ENCODE data around the gene CACNA2D2.

CACNA2D2 gene

DNA sequence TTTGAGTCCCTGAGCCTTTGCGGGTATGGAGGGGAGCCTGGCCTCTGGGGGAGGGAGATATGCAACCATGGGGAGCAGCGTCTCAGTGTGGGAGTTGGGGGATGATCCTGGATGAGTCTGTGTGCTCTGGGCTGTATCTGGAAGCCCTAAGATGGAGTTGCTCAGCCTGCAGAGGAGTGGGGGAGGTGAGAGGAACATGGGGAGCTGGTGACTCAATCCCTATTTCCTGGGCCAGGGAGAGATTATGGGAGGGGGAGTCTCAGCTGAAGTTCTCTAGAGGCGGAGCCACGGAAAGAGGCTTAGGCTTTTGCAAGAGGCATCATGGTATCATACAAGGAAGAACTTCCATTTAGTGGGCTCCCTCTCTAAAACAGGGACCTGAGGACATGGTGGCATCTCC lies 84.6 kb downstream of the CACNA2D2 start:
- ChIA-PET CTCF (no interaction called here), POLR2A (no interaction called here)
- no peaks in the 10 kb centered on the region for H3K36me3 ChIP-seq (ENCODE audit: control insufficient read depth in 2 of 2, insufficient read depth in 1 of 2, low read length in 2 of 2)
- no peaks in the 10 kb centered on the region for H3K9me3 ChIP-seq (ENCODE audit: control insufficient read depth, insufficient read depth, low read depth, low read length)
- TF ChIP-seq ZNF266 (tag by site-specific recombination; IDR thresholded peaks at IDR 0.05; ENCODE audit: low read depth) (no peak), ZNF324 (tag by site-specific recombination; IDR thresholded peaks at IDR 0.05) (no peak), ZNF548 (tag by site-specific recombination; IDR thresholded peaks at IDR 0.05) (no peak), ZBTB1 (tag by site-specific recombination; IDR thresholded peaks at IDR 0.05) (no peak)
- TF ChIP-seq, protein P1, sequence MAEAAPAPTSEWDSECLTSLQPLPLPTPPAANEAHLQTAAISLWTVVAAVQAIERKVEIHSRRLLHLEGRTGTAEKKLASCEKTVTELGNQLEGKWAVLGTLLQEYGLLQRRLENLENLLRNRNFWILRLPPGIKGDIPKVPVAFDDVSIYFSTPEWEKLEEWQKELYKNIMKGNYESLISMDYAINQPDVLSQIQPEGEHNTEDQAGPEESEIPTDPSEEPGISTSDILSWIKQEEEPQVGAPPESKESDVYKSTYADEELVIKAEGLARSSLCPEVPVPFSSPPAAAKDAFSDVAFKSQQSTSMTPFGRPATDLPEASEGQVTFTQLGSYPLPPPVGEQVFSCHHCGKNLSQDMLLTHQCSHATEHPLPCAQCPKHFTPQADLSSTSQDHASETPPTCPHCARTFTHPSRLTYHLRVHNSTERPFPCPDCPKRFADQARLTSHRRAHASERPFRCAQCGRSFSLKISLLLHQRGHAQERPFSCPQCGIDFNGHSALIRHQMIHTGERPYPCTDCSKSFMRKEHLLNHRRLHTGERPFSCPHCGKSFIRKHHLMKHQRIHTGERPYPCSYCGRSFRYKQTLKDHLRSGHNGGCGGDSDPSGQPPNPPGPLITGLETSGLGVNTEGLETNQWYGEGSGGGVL (tag by site-specific recombination; IDR thresholded peaks at IDR 0.05), result peak; percentile 28; the same call in 1 of the 2 replicates
- no peak overlapping the region for H3K4me3 ChIP-seq (ENCODE audit: low read depth, low read length)
- no peaks in the 10 kb centered on the region for H3K4me1 ChIP-seq (ENCODE audit: control insufficient read depth, insufficient read depth, low read length)
- no peak overlapping the region for H3K27ac ChIP-seq (ENCODE audit: extremely low read depth, low read depth, low read length)

DNA sequence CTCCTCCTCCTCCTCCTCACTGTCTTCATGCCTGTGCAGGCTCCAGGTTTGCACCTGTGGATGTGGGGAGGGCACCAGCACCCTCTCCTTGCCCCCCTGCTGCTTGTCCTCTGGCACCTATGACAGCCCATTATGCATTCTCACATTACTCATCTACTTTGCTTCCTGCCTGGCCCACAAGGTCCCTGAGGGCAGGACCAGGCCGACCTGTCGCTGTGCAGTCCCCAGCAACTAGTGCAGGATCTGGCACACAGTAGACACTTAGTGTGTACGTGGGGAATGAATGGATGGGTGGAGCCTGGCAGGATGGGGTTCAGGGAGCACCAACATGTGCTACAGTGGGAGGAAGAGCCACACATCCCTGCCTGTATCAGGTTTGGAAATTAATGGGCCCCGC lies 85.8 kb downstream of the CACNA2D2 start:
- Histone ChIP-seq H3K4me1 (ENCODE audit: control insufficient read depth, insufficient read depth, low read length) (no peaks in the 10 kb centered on the region), H3K36me3 (ENCODE audit: control insufficient read depth in 2 of 2, insufficient read depth in 1 of 2, low read length in 2 of 2) (no peaks in the 10 kb centered on the region), H3K9me3 (ENCODE audit: control insufficient read depth, insufficient read depth, low read depth, low read length) (no peaks in the 10 kb centered on the region), H3K27ac (ENCODE audit: extremely low read depth, low read depth, low read length) (no peak overlapping the region), H3K4me3 (ENCODE audit: low read depth, low read length) (no peak overlapping the region)
- CTCF ChIA-PET, result no interaction called here
- TF ChIP-seq TCF7L2 (IDR thresholded peaks at IDR 0.05; ENCODE audit: borderline replicate concordance, low read depth, low read length) (no peak), KLF8 (tag by site-specific recombination; IDR thresholded peaks at IDR 0.05) (no peak), WT1 (tag by site-specific recombination; IDR thresholded peaks at IDR 0.05) (no peak), ZNF221 (tag by site-specific recombination; IDR thresholded peaks at IDR 0.05; ENCODE audit: borderline replicate concordance) (no peak), SCRT1 (tag by site-specific recombination; IDR thresholded peaks at IDR 0.05; ENCODE audit: borderline replicate concordance) (peak; percentile 83), ZNF747 (tag by site-specific recombination; IDR thresholded peaks at IDR 0.05) (no peak), ZNF701 (tag by site-specific recombination; IDR thresholded peaks at IDR 0.05) (no peak), SETDB1 (IDR thresholded peaks at IDR 0.05; ENCODE audit: insufficient read length, low read length) (no peak), SCRT2 (tag by site-specific recombination; IDR thresholded peaks at IDR 0.05) (peak; percentile 92), ZNF223 (tag by site-specific recombination; IDR thresholded peaks at IDR 0.05) (no peak), YY1 (tag by site-specific recombination; IDR thresholded peaks at IDR 0.05) (no peak)
- TF ChIP-seq, protein P2, sequence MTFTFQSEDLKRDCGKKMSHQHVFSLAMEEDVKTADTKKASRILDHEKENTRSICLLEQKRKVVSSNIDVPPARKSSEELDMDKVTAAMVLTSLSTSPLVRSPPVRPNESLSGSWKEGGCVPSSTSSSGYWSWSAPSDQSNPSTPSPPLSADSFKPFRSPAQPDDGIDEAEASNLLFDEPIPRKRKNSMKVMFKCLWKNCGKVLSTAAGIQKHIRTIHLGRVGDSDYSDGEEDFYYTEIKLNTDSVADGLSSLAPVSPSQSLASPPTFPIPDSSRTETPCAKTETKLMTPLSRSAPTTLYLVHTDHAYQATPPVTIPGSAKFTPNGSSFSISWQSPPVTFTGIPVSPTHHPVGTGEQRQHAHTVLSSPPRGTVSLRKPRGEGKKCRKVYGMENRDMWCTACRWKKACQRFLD (tag by site-specific recombination; IDR thresholded peaks at IDR 0.05), result no peak
- TF ChIP-seq, protein P3, sequence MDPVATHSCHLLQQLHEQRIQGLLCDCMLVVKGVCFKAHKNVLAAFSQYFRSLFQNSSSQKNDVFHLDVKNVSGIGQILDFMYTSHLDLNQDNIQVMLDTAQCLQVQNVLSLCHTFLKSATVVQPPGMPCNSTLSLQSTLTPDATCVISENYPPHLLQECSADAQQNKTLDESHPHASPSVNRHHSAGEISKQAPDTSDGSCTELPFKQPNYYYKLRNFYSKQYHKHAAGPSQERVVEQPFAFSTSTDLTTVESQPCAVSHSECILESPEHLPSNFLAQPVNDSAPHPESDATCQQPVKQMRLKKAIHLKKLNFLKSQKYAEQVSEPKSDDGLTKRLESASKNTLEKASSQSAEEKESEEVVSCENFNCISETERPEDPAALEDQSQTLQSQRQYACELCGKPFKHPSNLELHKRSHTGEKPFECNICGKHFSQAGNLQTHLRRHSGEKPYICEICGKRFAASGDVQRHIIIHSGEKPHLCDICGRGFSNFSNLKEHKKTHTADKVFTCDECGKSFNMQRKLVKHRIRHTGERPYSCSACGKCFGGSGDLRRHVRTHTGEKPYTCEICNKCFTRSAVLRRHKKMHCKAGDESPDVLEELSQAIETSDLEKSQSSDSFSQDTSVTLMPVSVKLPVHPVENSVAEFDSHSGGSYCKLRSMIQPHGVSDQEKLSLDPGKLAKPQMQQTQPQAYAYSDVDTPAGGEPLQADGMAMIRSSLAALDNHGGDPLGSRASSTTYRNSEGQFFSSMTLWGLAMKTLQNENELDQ (tag by site-specific recombination; IDR thresholded peaks at IDR 0.05; ENCODE audit: low read depth), result no peak
- POLR2A ChIA-PET, result no interaction called here

Data from HEK293 (cell line).